ENCODE results near the gene CUX1.

- no peak for TF ChIP-seq CTCF (IDR thresholded peaks at IDR 0.05; ENCODE audit: insufficient read depth, low read depth, low read length)
- no peak for TF ChIP-seq EZH2 (IDR thresholded peaks at IDR 0.05; ENCODE audit: insufficient read depth, low read length)
These were observed 411.5 kb downstream of the CUX1 start for GRCh38 chr7:102228935-102229334.

All from astrocyte (in vitro differentiated cells and primary cell).